ENCODE results near the gene CHIC1.

- TF ChIP-seq POLR2A (IDR thresholded peaks at IDR 0.05; ENCODE audit: low read depth, low read length) (no peak), POLR2AphosphoS5 (IDR thresholded peaks at IDR 0.05; ENCODE audit: low read depth, low read length) (no peak), TAF1 (IDR thresholded peaks at IDR 0.05; ENCODE audit: borderline replicate concordance, low read depth, low read length) (no peak)
Observed at GRCh38 chrX:73577361-73577760, 14.4 kb downstream of the CHIC1 start.

All from GM12892 (cell line).